BJ (cell line): ENCODE measurements around the gene ATG7. TPM values are rescaled to one million over a fixed set of nuclear protein-coding genes. Genes with fewer than 3 reads are reported as not detected.

ENCODE experiments used
- CTCF ChIA-PET: fragments of 350-600 bp; formaldehyde crosslinking; extraction: SDS; loops from one replicate; lab custom pipeline; 2021; ENCODE audit warnings: antibody characterized with exemption, inconsistent platforms; lab: Yijun Ruan, JAX
- POLR2A ChIA-PET: fragments of 300-600 bp; sonication (Branson Sonifier 250); formaldehyde crosslinking; extraction: SDS; loops from one replicate; lab custom pipeline; 2021; ENCODE audit warnings: antibody characterized with exemption; lab: Charles Lee
- DNase-seq: peaks from one replicate; pipeline ENCODE4 v3.0.0-alpha.2; 2011; ENCODE audit warnings: low read depth
- H3K27me3 ChIP-seq: 2 replicates; pipeline ENCODE4 v1.6.0; 2011; ENCODE audit warnings: low read length; ENCODE audit not compliant: control insufficient read depth, insufficient read depth
- H3K36me3 ChIP-seq: 2 replicates; pipeline ENCODE4 v1.5.1; 2011; ENCODE audit warnings: low read length; ENCODE audit not compliant: control insufficient read depth, insufficient read depth
- H3K4me3 ChIP-seq: 2 replicates; pipeline ENCODE4 v1.5.1; 2011; ENCODE audit warnings: low read depth, mild to moderate bottlenecking, control low read depth, low read length
- CTCF ChIP-seq: IDR thresholded peaks from 2 replicates; pipeline ENCODE4 v1.5.1; 2011; ENCODE audit warnings: low read depth, mild to moderate bottlenecking, control low read depth, inconsistent platforms, low read length, moderate library complexity; ENCODE audit not compliant: insufficient read depth
- polyA plus RNA-seq: library from polyadenylated mRNA; depleted of rRNA; stranded (reverse); fragments of >200 nt; gene quantifications from 2 replicates; pipeline ENCODE4 v1.2.3, GENCODE V29; 2011

ATG7 gene
- polyA plus RNA-seq, 1 experiment, result 26.2 TPM

GRCh38 chr3:11274566-11275142 is 2.5 kb downstream of the ATG7 start:
- Histone ChIP-seq H3K27me3 (no peaks in the 10 kb centered on the region), H3K4me3 (no peak overlapping the region), H3K36me3 (no peaks in the 10 kb centered on the region)
- ChIA-PET POLR2A (interaction anchor here (0.6 kb wide), 1 partner anchor 49 kb away, joined by 3 read pairs; no protein-coding TSS in a partner anchor), CTCF (interaction anchor here (1.3 kb wide), 1 partner anchor 214 kb away, joined by 4 read pairs; no protein-coding TSS in a partner anchor)
- no peak for TF ChIP-seq CTCF
- DNase-seq, result no peak

- no peak overlapping the region for H3K4me3 ChIP-seq
- no peaks in the 10 kb centered on the region for H3K27me3 ChIP-seq
- TF ChIP-seq CTCF, result no peak
- H3K36me3 ChIP-seq, result no peaks in the 10 kb centered on the region
- ChIA-PET CTCF (interaction anchor here (0.6 kb wide), 1 partner anchor 14 kb away, joined by 3 read pairs; no protein-coding TSS in a partner anchor), POLR2A (no interaction called here)
- DNase-seq, result no peak
Measured at GRCh38 chr3:11275926-11276325, 3.7 kb downstream of the ATG7 start.

GRCh38 chr3:11276901-11277300 is 4.7 kb downstream of the ATG7 start:
- ChIA-PET CTCF (no interaction called here), POLR2A (no interaction called here)
- H3K36me3 ChIP-seq, result no peaks in the 10 kb centered on the region
- no peak for TF ChIP-seq CTCF
- no peak for DNase-seq
- no peaks in the 10 kb centered on the region for H3K27me3 ChIP-seq
- H3K4me3 ChIP-seq, result no peak overlapping the region

- no peak for DNase-seq
- TF ChIP-seq CTCF, result no peak
- Histone ChIP-seq H3K36me3 (peaks cover 2% of the 10 kb centered on the region; the same call in 1 of the 2 replicates), H3K27me3 (no peaks in the 10 kb centered on the region), H3K4me3 (no peak overlapping the region)
- CTCF ChIA-PET, result interaction anchor here (0.9 kb wide), 1 partner anchor 13 kb away, joined by 3 read pairs; no protein-coding TSS in a partner anchor
- POLR2A ChIA-PET, result no interaction called here
Measured at GRCh38 chr3:11282250-11283138, 10.3 kb downstream of the ATG7 start.

- POLR2A ChIA-PET, result no interaction called here
- CTCF ChIA-PET, result interaction anchor here (0.9 kb wide), 1 partner anchor 13 kb away, joined by 3 read pairs; no protein-coding TSS in a partner anchor
Measured at GRCh38 chr3:11283139-11283475, 10.9 kb downstream of the ATG7 start.

More at GRCh38 chr3:11283139-11283475, 10.9 kb downstream of the ATG7 start:
- no peak for TF ChIP-seq CTCF
- Histone ChIP-seq H3K27me3 (no peaks in the 10 kb centered on the region), H3K36me3 (peaks cover 2% of the 10 kb centered on the region; the same call in 1 of the 2 replicates), H3K4me3 (no peak overlapping the region)
- no peak for DNase-seq
